ENCODE data around the gene DEFB124. TPM values are rescaled to one million over a fixed set of nuclear protein-coding genes. Genes with fewer than 3 reads are reported as not detected.

DEFB124 gene
- total RNA-seq, 2 experiments from 2014 or later = not detected

DNA sequence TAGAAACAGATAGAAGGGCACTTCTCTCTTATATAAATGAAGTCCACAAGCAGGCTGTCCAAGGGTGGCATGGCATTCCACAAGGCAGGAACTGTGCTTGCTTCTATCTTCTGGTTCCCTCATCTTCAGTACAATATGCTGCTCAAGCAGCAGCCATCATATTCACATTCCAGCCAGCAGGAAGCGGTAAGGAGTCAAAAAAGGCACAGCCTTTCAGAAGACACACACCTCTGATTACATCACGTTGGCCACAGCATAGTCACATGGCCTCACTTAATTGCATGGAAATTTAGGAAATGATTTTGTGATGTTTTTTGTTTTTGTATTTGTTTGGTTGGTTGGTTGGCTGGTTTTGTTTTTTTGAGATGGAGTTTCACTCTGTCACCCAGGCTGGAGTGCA is 19.2 kb upstream of the DEFB124 start:
- H3K9me3 Mint-ChIP-seq = no peaks in the 10 kb centered on the region
- CTCF ChIA-PET = no interaction called here
- no peak for ATAC-seq (ENCODE audit: poor library complexity)
- peaks cover 0 to 7% of the 10 kb centered on the region in 2 experiments for H3K27me3 ChIP-seq (ENCODE audit: control insufficient read depth in 1 of 2, insufficient read depth in 2 of 2, low read length in 2 of 2)
- H3K36me3 ChIP-seq (ENCODE audit: insufficient read depth, low read length) = no peaks in the 10 kb centered on the region
- H3K4me1 ChIP-seq (ENCODE audit: insufficient read depth, low read length) = no peaks in the 10 kb centered on the region
- no peaks in the 10 kb centered on the region for H3K4me1 Mint-ChIP-seq (ENCODE audit: low read depth)
- intact Hi-C loops (cut with DNase I, micrococcal nuclease) = no loop called here
- no peaks in the 10 kb centered on the region for H3K36me3 Mint-ChIP-seq (ENCODE audit: low read depth)
- TF ChIP-seq CTCF (IDR thresholded peaks at IDR 0.05) = no peak
- H3K9me3 ChIP-seq (ENCODE audit: control insufficient read depth in 1 of 2, insufficient read depth in 1 of 2, low read length in 2 of 2) = no peaks in the 10 kb centered on the region
- peaks cover 31% of the 10 kb centered on the region for H3K27me3 Mint-ChIP-seq
- H3K4me3 ChIP-seq (ENCODE audit: low read length) = no peak overlapping the region
- H3K4me3 Mint-ChIP-seq = no peak overlapping the region
- H3K27ac ChIP-seq (ENCODE audit: low read depth in 1 of 2, low read length in 2 of 2) = no peak overlapping the region
- POLR2A ChIA-PET = no interaction called here
- H3K27ac Mint-ChIP-seq = no peak overlapping the region
- no peak for DNase-seq

- H3K4me3 Mint-ChIP-seq = no peak overlapping the region
- TF ChIP-seq CTCF (IDR thresholded peaks at IDR 0.05) = no peak
- H3K4me1 ChIP-seq (ENCODE audit: insufficient read depth, low read length) = peaks cover under 1% of the 10 kb centered on the region
- H3K27me3 ChIP-seq (ENCODE audit: control insufficient read depth in 1 of 2, insufficient read depth in 2 of 2, low read length in 2 of 2) = peaks cover 0 to 4% of the 10 kb centered on the region in 2 experiments
- ATAC-seq (ENCODE audit: poor library complexity) = no peak
- peaks cover 32% of the 10 kb centered on the region for H3K27me3 Mint-ChIP-seq
- no peak overlapping the region for H3K27ac Mint-ChIP-seq
- intact Hi-C loops (cut with DNase I, micrococcal nuclease) = no loop called here
- H3K27ac ChIP-seq (ENCODE audit: low read depth in 1 of 2, low read length in 2 of 2) = no peak overlapping the region
- peaks cover 0 to 3% of the 10 kb centered on the region in 2 experiments for H3K9me3 ChIP-seq (ENCODE audit: control insufficient read depth in 1 of 2, insufficient read depth in 1 of 2, low read length in 2 of 2)
- no peaks in the 10 kb centered on the region for H3K36me3 Mint-ChIP-seq (ENCODE audit: low read depth)
- H3K4me1 Mint-ChIP-seq (ENCODE audit: low read depth) = no peaks in the 10 kb centered on the region
- ChIA-PET POLR2A (no interaction called here), CTCF (interaction anchor here (0.6 kb wide), 1 partner anchor 1608 kb away, joined by 4 read pairs; no protein-coding TSS in a partner anchor)
- H3K9me3 Mint-ChIP-seq = no peaks in the 10 kb centered on the region
- H3K36me3 ChIP-seq (ENCODE audit: insufficient read depth, low read length) = no peaks in the 10 kb centered on the region
- no peak for DNase-seq
- H3K4me3 ChIP-seq (ENCODE audit: low read length) = no peak overlapping the region
These were observed 15.8 kb upstream of the DEFB124 start for GRCh38 chr20:31490752-31491151.

DNA sequence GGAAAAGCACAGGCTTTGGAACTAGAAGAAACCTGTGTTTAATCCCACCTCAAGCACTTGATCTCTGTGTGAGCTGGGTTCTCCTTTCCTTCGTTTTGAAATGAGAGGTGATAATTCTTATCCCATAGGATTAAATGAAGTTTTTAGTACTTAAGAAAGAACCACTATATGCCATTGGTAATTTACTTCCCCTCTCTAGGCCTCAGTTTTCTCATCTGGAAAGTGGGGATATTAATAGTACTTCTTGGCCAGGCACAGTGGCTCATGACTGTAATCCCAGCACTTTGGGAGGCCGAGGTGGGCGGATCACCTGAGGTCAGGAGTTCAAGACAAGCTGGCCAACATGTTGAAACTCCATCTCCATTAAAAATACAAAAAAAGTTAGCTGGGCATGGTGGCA is 14.2 kb upstream of the DEFB124 start:
- ATAC-seq (ENCODE audit: poor library complexity) (no peak), DNase-seq (no peak)
- Mint-ChIP-seq H3K27ac (no peak overlapping the region), H3K4me3 (no peak overlapping the region), H3K9me3 (no peaks in the 10 kb centered on the region), H3K36me3 (ENCODE audit: low read depth) (no peaks in the 10 kb centered on the region), H3K4me1 (ENCODE audit: low read depth) (no peaks in the 10 kb centered on the region), H3K27me3 (peaks cover 28% of the 10 kb centered on the region)
- CTCF ChIA-PET = no interaction called here
- peaks cover 4% of the 10 kb centered on the region for H3K4me1 ChIP-seq (ENCODE audit: insufficient read depth, low read length)
- peaks cover 5 to 13% of the 10 kb centered on the region in 2 experiments for H3K27me3 ChIP-seq (ENCODE audit: control insufficient read depth in 1 of 2, insufficient read depth in 2 of 2, low read length in 2 of 2)
- no peak overlapping the region for H3K27ac ChIP-seq (ENCODE audit: low read depth in 1 of 2, low read length in 2 of 2)
- POLR2A ChIA-PET = no interaction called here
- H3K9me3 ChIP-seq (ENCODE audit: control insufficient read depth in 1 of 2, insufficient read depth in 1 of 2, low read length in 2 of 2) = peaks cover 0 to 14% of the 10 kb centered on the region in 2 experiments
- intact Hi-C loops (cut with DNase I, micrococcal nuclease) = no loop called here
- H3K4me3 ChIP-seq (ENCODE audit: low read length) = no peak overlapping the region
- no peaks in the 10 kb centered on the region for H3K36me3 ChIP-seq (ENCODE audit: insufficient read depth, low read length)
- no peak for TF ChIP-seq CTCF (IDR thresholded peaks at IDR 0.05)
